HG03520 (cell line): ENCODE measurements around the gene UBQLN4.
"Not testable (repeated sequence)": the region's sequence is repeated elsewhere in the genome, so short reads cannot be mapped to it uniquely, and the experiment has no call there.

Experiments
- ATAC-seq: cut with Tn5 transposase; IDR thresholded peaks from one replicate; pipeline ENCODE4 v1.9.1; 2021; ENCODE audit warnings: mild to moderate bottlenecking, moderate library complexity; ENCODE audit not compliant: unreplicated experiment

The UBQLN4 gene

GRCh38 chr1:156062189-156062588 lies 8.6 kb upstream of the UBQLN4 start:
- ATAC-seq: no peak

- no peak for ATAC-seq
Observed at GRCh38 chr1:156060937-156061636, 7.5 kb upstream of the UBQLN4 start, which contains the start of gene RAB25. TSS of gene RAB25 (plus strand) at chr1:156061160. CDS start at chr1:156061401, 241 bp downstream.

GRCh38 chr1:156056326-156056849 lies 2.8 kb upstream of the UBQLN4 start:
- no peak for ATAC-seq

- ATAC-seq: no peak
Observed at GRCh38 chr1:156055281-156056048, 1.9 kb upstream of the UBQLN4 start.

GRCh38 chr1:156054500-156055280 lies 1.1 kb upstream of the UBQLN4 start, which contains the start of gene LAMTOR2:
TSS of gene LAMTOR2 (plus strand) at chr1:156054782. CDS start at chr1:156054890, 108 bp downstream.
- peak; percentile 64 for ATAC-seq

GRCh38 chr1:156052862-156053767 lies 483 bp downstream of the UBQLN4 start:
- ATAC-seq: no peak

- no peak for ATAC-seq
Observed at GRCh38 chr1:156051011-156051725, 2.4 kb downstream of the UBQLN4 start.

- no peak for ATAC-seq
Observed at GRCh38 chr1:156050376-156050775, 3.2 kb downstream of the UBQLN4 start.

GRCh38 chr1:156048663-156049258 lies 4.8 kb downstream of the UBQLN4 start:
- no peak for ATAC-seq

- ATAC-seq: no peak
Observed at GRCh38 chr1:156045076-156045475, 8.5 kb downstream of the UBQLN4 start.

GRCh38 chr1:156042828-156043227 lies 10.8 kb downstream of the UBQLN4 start:
- no peak for ATAC-seq

GRCh38 chr1:156034991-156035390 lies 18.6 kb downstream of the UBQLN4 start:
- ATAC-seq: not testable (repeated sequence)

GRCh38 chr1:156033011-156033410 lies 20.6 kb downstream of the UBQLN4 start:
- ATAC-seq: no peak

GRCh38 chr1:156026588-156026987 lies 27.0 kb downstream of the UBQLN4 start:
- no peak for ATAC-seq

- no peak for ATAC-seq
Observed at GRCh38 chr1:156025876-156026275, 27.7 kb downstream of the UBQLN4 start.

GRCh38 chr1:156024801-156025200 lies 28.8 kb downstream of the UBQLN4 start:
- no peak for ATAC-seq

GRCh38 chr1:156021954-156022353 lies 31.6 kb downstream of the UBQLN4 start:
- ATAC-seq: no peak

GRCh38 chr1:156021093-156021428 lies 32.5 kb downstream of the UBQLN4 start:
- no peak for ATAC-seq
